ENCODE measurements around the gene DDX49.
A peak's percentile ranks its signal among the peaks of the same experiment; 100 is the strongest.
"Not testable (repeated sequence)": the region's sequence is repeated elsewhere in the genome, so short reads cannot be mapped to it uniquely, and the experiment has no call there.

Gene DDX49

GRCh38 chr19:18895824-18896341, 23.6 kb upstream of the DDX49 start, which contains the start of gene CERS1:
TSS of gene CERS1 (minus strand) at chr19:18896158. CDS start at chr19:18896072, 86 bp downstream.
- 1% methylated on average over 89 of the region's 89 CpGs for WGBS, 2 experiments
- H3K4me3 ChIP-seq (ENCODE audit: insufficient read depth, low read depth, low read length) = peak within 1 kb of the TSS; percentile 75
- H3K27ac ChIP-seq (ENCODE audit: insufficient read depth, low read depth, low read length, poor library complexity, severe bottlenecking) = no peak within 1 kb of the TSS
- no peaks in the 10 kb centered on the region for H3K9me3 ChIP-seq (ENCODE audit: control insufficient read depth, low read length)
- no peaks in the 10 kb centered on the region for H3K36me3 ChIP-seq (ENCODE audit: control insufficient read depth, insufficient read depth, low read length)
- peaks cover 20% of the 10 kb centered on the region for H3K4me1 ChIP-seq (ENCODE audit: control insufficient read depth, insufficient read depth, low read length)
- H3K27me3 ChIP-seq (ENCODE audit: control insufficient read depth, insufficient read depth, low read length, poor library complexity, severe bottlenecking) = peaks cover 7% of the 10 kb centered on the region

GRCh38 chr19:18896421-18896841, 23.1 kb upstream of the DDX49 start:
- no peaks in the 10 kb centered on the region for H3K36me3 ChIP-seq (ENCODE audit: control insufficient read depth, insufficient read depth, low read length)
- H3K27ac ChIP-seq (ENCODE audit: insufficient read depth, low read depth, low read length, poor library complexity, severe bottlenecking) = no peak overlapping the region
- 30% methylated on average over 33 of the region's 33 CpGs for WGBS, 2 experiments
- no peaks in the 10 kb centered on the region for H3K9me3 ChIP-seq (ENCODE audit: control insufficient read depth, low read length)
- peak overlapping the region; percentile 29 for H3K4me3 ChIP-seq (ENCODE audit: insufficient read depth, low read depth, low read length)
- peaks cover 20% of the 10 kb centered on the region for H3K4me1 ChIP-seq (ENCODE audit: control insufficient read depth, insufficient read depth, low read length)
- H3K27me3 ChIP-seq (ENCODE audit: control insufficient read depth, insufficient read depth, low read length, poor library complexity, severe bottlenecking) = peaks cover 7% of the 10 kb centered on the region

GRCh38 chr19:18897094-18898029, 22.2 kb upstream of the DDX49 start:
- Histone ChIP-seq H3K9me3 (ENCODE audit: control insufficient read depth, low read length) (no peaks in the 10 kb centered on the region), H3K27ac (ENCODE audit: insufficient read depth, low read depth, low read length, poor library complexity, severe bottlenecking) (no peak overlapping the region), H3K4me3 (ENCODE audit: insufficient read depth, low read depth, low read length) (no peak overlapping the region), H3K36me3 (ENCODE audit: control insufficient read depth, insufficient read depth, low read length) (no peaks in the 10 kb centered on the region), H3K4me1 (ENCODE audit: control insufficient read depth, insufficient read depth, low read length) (peaks cover 20% of the 10 kb centered on the region), H3K27me3 (ENCODE audit: control insufficient read depth, insufficient read depth, low read length, poor library complexity, severe bottlenecking) (peaks cover 7% of the 10 kb centered on the region)
- WGBS, 2 experiments = 92 to 93% methylated on average over 25 of the region's 25 CpGs

- Histone ChIP-seq H3K27ac (ENCODE audit: insufficient read depth, low read depth, low read length, poor library complexity, severe bottlenecking) (peak overlapping the region; percentile 47), H3K4me1 (ENCODE audit: control insufficient read depth, insufficient read depth, low read length) (peaks cover 20% of the 10 kb centered on the region), H3K9me3 (ENCODE audit: control insufficient read depth, low read length) (no peaks in the 10 kb centered on the region), H3K27me3 (ENCODE audit: control insufficient read depth, insufficient read depth, low read length, poor library complexity, severe bottlenecking) (peaks cover 7% of the 10 kb centered on the region), H3K4me3 (ENCODE audit: insufficient read depth, low read depth, low read length) (no peak overlapping the region), H3K36me3 (ENCODE audit: control insufficient read depth, insufficient read depth, low read length) (no peaks in the 10 kb centered on the region)
- 71 to 74% methylated on average over 18 of the region's 18 CpGs for WGBS, 2 experiments
Observed at GRCh38 chr19:18898081-18898606, 21.4 kb upstream of the DDX49 start.

GRCh38 chr19:18898607-18899408, 20.7 kb upstream of the DDX49 start:
- Histone ChIP-seq H3K27me3 (ENCODE audit: control insufficient read depth, insufficient read depth, low read length, poor library complexity, severe bottlenecking) (peaks cover 7% of the 10 kb centered on the region), H3K4me1 (ENCODE audit: control insufficient read depth, insufficient read depth, low read length) (peaks cover 20% of the 10 kb centered on the region), H3K4me3 (ENCODE audit: insufficient read depth, low read depth, low read length) (no peak overlapping the region), H3K9me3 (ENCODE audit: control insufficient read depth, low read length) (no peaks in the 10 kb centered on the region), H3K27ac (ENCODE audit: insufficient read depth, low read depth, low read length, poor library complexity, severe bottlenecking) (peak overlapping the region; percentile 47), H3K36me3 (ENCODE audit: control insufficient read depth, insufficient read depth, low read length) (no peaks in the 10 kb centered on the region)
- 72 to 74% methylated on average over 18 of the region's 18 CpGs for WGBS, 2 experiments

GRCh38 chr19:18899624-18900560, 19.6 kb upstream of the DDX49 start:
- Histone ChIP-seq H3K27ac (ENCODE audit: insufficient read depth, low read depth, low read length, poor library complexity, severe bottlenecking) (no peak overlapping the region), H3K4me3 (ENCODE audit: insufficient read depth, low read depth, low read length) (no peak overlapping the region), H3K9me3 (ENCODE audit: control insufficient read depth, low read length) (no peaks in the 10 kb centered on the region), H3K27me3 (ENCODE audit: control insufficient read depth, insufficient read depth, low read length, poor library complexity, severe bottlenecking) (peaks cover 7% of the 10 kb centered on the region), H3K4me1 (ENCODE audit: control insufficient read depth, insufficient read depth, low read length) (peaks cover 20% of the 10 kb centered on the region), H3K36me3 (ENCODE audit: control insufficient read depth, insufficient read depth, low read length) (no peaks in the 10 kb centered on the region)
- WGBS, 2 experiments = 93% methylated on average over 20 of the region's 20 CpGs

GRCh38 chr19:18900700-18901481, 18.6 kb upstream of the DDX49 start:
- no peak overlapping the region for H3K27ac ChIP-seq (ENCODE audit: insufficient read depth, low read depth, low read length, poor library complexity, severe bottlenecking)
- 88 to 91% methylated on average over 17 of the region's 17 CpGs for WGBS, 2 experiments

GRCh38 chr19:18901491-18901890, 18.0 kb upstream of the DDX49 start:
- Histone ChIP-seq H3K4me1 (ENCODE audit: control insufficient read depth, insufficient read depth, low read length) (peaks cover 20% of the 10 kb centered on the region), H3K9me3 (ENCODE audit: control insufficient read depth, low read length) (no peaks in the 10 kb centered on the region), H3K27me3 (ENCODE audit: control insufficient read depth, insufficient read depth, low read length, poor library complexity, severe bottlenecking) (peaks cover 3% of the 10 kb centered on the region), H3K36me3 (ENCODE audit: control insufficient read depth, insufficient read depth, low read length) (no peaks in the 10 kb centered on the region), H3K27ac (ENCODE audit: insufficient read depth, low read depth, low read length, poor library complexity, severe bottlenecking) (no peak overlapping the region), H3K4me3 (ENCODE audit: insufficient read depth, low read depth, low read length) (no peak overlapping the region)
- WGBS, 2 experiments = 88 to 90% methylated on average over 6 to 7 of the region's 7 CpGs

More at GRCh38 chr19:18900700-18901481, 18.6 kb upstream of the DDX49 start:
- Histone ChIP-seq H3K9me3 (ENCODE audit: control insufficient read depth, low read length) (no peaks in the 10 kb centered on the region), H3K27me3 (ENCODE audit: control insufficient read depth, insufficient read depth, low read length, poor library complexity, severe bottlenecking) (peaks cover 7% of the 10 kb centered on the region), H3K4me3 (ENCODE audit: insufficient read depth, low read depth, low read length) (no peak overlapping the region), H3K36me3 (ENCODE audit: control insufficient read depth, insufficient read depth, low read length) (no peaks in the 10 kb centered on the region), H3K4me1 (ENCODE audit: control insufficient read depth, insufficient read depth, low read length) (peaks cover 20% of the 10 kb centered on the region)

GRCh38 chr19:18902519-18902918, 17.0 kb upstream of the DDX49 start:
- H3K27ac ChIP-seq (ENCODE audit: insufficient read depth, low read depth, low read length, poor library complexity, severe bottlenecking); H3K9me3 ChIP-seq (ENCODE audit: control insufficient read depth, low read length); H3K27me3 ChIP-seq (ENCODE audit: control insufficient read depth, insufficient read depth, low read length, poor library complexity, severe bottlenecking); H3K4me3 ChIP-seq (ENCODE audit: insufficient read depth, low read depth, low read length); H3K36me3 ChIP-seq (ENCODE audit: control insufficient read depth, insufficient read depth, low read length): not testable (repeated sequence)
- WGBS, 2 experiments = 90 to 96% methylated on average over 5 of the region's 5 CpGs
- peaks cover 20% of the 10 kb centered on the region for H3K4me1 ChIP-seq (ENCODE audit: control insufficient read depth, insufficient read depth, low read length)

Data from ectodermal cell (in vitro differentiated cells).